ENCODE data around the gene ZNF785. TPM values are rescaled to one million over a fixed set of nuclear protein-coding genes. Genes with fewer than 3 reads are reported as not detected.
A peak's percentile ranks its signal among the peaks of the same experiment; 100 is the strongest.

ZNF785 gene
- total and polyA plus RNA-seq, 2 of the 13 experiments (the other 11 are each of a cell fraction or from before 2014, with no cell fraction given): 0.01 TPM; not detected in 1

DNA sequence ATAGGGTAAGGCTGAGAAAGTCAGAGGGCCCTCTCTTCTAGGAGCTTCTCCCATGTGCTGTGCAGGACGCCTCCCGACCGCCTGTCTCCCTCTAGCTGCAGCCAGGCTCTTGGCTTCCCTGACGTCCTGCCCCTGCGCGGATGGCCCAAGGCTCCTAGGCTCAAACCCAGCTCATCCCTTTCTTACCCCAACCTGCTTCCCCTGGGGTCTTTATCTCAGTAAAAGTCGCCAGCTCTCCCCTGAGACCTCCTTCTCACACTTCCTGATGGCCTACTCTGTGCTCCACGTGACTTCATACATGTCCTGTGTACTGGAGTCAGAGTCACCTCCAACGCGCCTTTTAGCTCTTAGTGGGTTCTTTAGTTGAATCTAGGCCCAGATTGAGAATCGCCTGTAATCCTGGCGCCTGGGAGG, 49.7 kb downstream of the ZNF785 start (continued):
- TF ChIP-seq CENPX (CRISPR knock-in tag; IDR thresholded peaks at IDR 0.05) (no peak), SMAD9 (CRISPR knock-in tag; IDR thresholded peaks at IDR 0.05) (no peak), IRF2 (CRISPR knock-in tag; IDR thresholded peaks at IDR 0.05) (0 out of 2 replicates have a peak, but pooled peaks have one; percentile 29), GATAD2A (CRISPR knock-in tag; IDR thresholded peaks at IDR 0.05) (peak; percentile 55), ZNF207 (IDR thresholded peaks at IDR 0.05; ENCODE audit: borderline replicate concordance) (no peak), ZNF614 (CRISPR knock-in tag; IDR thresholded peaks at IDR 0.05; ENCODE audit: borderline replicate concordance) (peak; percentile 45; the same call in 1 of the 2 replicates), ZNF234 (CRISPR knock-in tag; conservative IDR thresholded peaks at IDR 0.05) (no peak), FIP1L1 (IDR thresholded peaks at IDR 0.05; ENCODE audit: borderline replicate concordance, insufficient read depth, low read depth, low read length) (no peak), ELF1 (CRISPR knock-in tag; IDR thresholded peaks at IDR 0.05) (no peak), ZNF225 (CRISPR knock-in tag; IDR thresholded peaks at IDR 0.05) (no peak), ZNF101 (CRISPR knock-in tag; IDR thresholded peaks at IDR 0.05; ENCODE audit: borderline replicate concordance, low read depth) (no peak; the same call in 1 of the 2 replicates), ZBTB1 (CRISPR knock-in tag; IDR thresholded peaks at IDR 0.05; ENCODE audit: borderline replicate concordance) (no peak), NR2F2 (IDR thresholded peaks at IDR 0.05; ENCODE audit: borderline replicate concordance, low read depth) (no peak), ZNF672 (CRISPR knock-in tag; IDR thresholded peaks at IDR 0.05) (no peak), SMARCC2 (IDR thresholded peaks at IDR 0.05) (no peak), CREM (IDR thresholded peaks at IDR 0.05) (no peak), CREM (CRISPR knock-in tag; IDR thresholded peaks at IDR 0.05) (no peak), ZNF781 (CRISPR knock-in tag; IDR thresholded peaks at IDR 0.05; ENCODE audit: borderline replicate concordance, not compliant biosample characterization) (peak; percentile 76), ZFP36L1 (CRISPR knock-in tag; IDR thresholded peaks at IDR 0.05) (no peak), ZNF224 (CRISPR knock-in tag; IDR thresholded peaks at IDR 0.05) (no peak), ZNF430 (CRISPR knock-in tag; IDR thresholded peaks at IDR 0.05) (no peak), NFE2L1 (CRISPR knock-in tag; IDR thresholded peaks at IDR 0.05; ENCODE audit: borderline replicate concordance) (no peak), SALL1 (CRISPR knock-in tag; IDR thresholded peaks at IDR 0.05) (peak; percentile 84), HNRNPK (IDR thresholded peaks at IDR 0.05; ENCODE audit: low read depth, low read length, poor library complexity, severe bottlenecking) (no peak), PAWR (CRISPR knock-in tag; IDR thresholded peaks at IDR 0.05; ENCODE audit: borderline replicate concordance) (no peak), FLYWCH1 (CRISPR knock-in tag; IDR thresholded peaks at IDR 0.05) (no peak)
- TF ChIP-seq, protein P1, sequence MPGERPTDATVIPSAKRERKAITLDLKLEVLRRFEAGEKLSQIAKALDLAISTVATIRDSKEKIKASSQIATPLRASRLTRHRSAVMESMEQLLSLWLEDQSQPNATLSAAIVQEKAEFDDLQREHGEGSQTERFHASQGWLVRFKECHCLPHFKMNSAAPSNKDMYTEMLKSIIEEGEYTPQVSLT (CRISPR knock-in tag; IDR thresholded peaks at IDR 0.05; ENCODE audit: borderline replicate concordance, low read depth): no peak
- TF ChIP-seq, protein P2, sequence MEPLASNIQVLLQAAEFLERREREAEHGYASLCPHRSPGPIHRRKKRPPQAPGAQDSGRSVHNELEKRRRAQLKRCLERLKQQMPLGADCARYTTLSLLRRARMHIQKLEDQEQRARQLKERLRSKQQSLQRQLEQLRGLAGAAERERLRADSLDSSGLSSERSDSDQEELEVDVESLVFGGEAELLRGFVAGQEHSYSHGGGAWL (CRISPR knock-in tag; IDR thresholded peaks at IDR 0.05): peak; percentile 49; the same call in 1 of the 2 replicates
- TF ChIP-seq, protein P3, sequence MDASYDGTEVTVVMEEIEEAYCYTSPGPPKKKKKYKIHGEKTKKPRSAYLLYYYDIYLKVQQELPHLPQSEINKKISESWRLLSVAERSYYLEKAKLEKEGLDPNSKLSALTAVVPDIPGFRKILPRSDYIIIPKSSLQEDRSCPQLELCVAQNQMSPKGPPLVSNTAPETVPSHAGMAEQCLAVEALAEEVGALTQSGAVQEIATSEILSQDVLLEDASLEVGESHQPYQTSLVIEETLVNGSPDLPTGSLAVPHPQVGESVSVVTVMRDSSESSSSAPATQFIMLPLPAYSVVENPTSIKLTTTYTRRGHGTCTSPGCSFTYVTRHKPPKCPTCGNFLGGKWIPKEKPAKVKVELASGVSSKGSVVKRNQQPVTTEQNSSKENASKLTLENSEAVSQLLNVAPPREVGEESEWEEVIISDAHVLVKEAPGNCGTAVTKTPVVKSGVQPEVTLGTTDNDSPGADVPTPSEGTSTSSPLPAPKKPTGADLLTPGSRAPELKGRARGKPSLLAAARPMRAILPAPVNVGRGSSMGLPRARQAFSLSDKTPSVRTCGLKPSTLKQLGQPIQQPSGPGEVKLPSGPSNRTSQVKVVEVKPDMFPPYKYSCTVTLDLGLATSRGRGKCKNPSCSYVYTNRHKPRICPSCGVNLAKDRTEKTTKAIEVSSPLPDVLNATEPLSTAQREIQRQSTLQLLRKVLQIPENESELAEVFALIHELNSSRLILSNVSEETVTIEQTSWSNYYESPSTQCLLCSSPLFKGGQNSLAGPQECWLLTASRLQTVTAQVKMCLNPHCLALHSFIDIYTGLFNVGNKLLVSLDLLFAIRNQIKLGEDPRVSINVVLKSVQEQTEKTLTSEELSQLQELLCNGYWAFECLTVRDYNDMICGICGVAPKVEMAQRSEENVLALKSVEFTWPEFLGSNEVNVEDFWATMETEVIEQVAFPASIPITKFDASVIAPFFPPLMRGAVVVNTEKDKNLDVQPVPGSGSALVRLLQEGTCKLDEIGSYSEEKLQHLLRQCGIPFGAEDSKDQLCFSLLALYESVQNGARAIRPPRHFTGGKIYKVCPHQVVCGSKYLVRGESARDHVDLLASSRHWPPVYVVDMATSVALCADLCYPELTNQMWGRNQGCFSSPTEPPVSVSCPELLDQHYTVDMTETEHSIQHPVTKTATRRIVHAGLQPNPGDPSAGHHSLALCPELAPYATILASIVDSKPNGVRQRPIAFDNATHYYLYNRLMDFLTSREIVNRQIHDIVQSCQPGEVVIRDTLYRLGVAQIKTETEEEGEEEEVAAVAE (CRISPR knock-in tag; IDR thresholded peaks at IDR 0.05; ENCODE audit: borderline replicate concordance): peak; percentile 76; the same call in 1 of the 2 replicates
